Upper lobe of right lung (tissue), 1 donor: Measurements from ENCODE around the gene LPIN3. TPM values are rescaled to one million over a fixed set of nuclear protein-coding genes. Genes with fewer than 3 reads are reported as not detected.

Experiments
- ATAC-seq: fragments of 200-7000 bp; cut with Tn5 transposase; one replicate; pipeline ENCODE4 v1.9.1; 2020; ENCODE audit warnings: mild to moderate bottlenecking, moderate library complexity
- DNase-seq: peaks from one replicate; pipeline ENCODE4 v3.0.0-alpha.2; 2020
- H3K27ac ChIP-seq: fragments of 200-600 bp; one replicate; pipeline ENCODE4 v1.8.0; 2022
- H3K27me3 ChIP-seq: fragments of 200-600 bp; one replicate; pipeline ENCODE4 v1.8.0; 2022; ENCODE audit warnings: mild to moderate bottlenecking
- H3K36me3 ChIP-seq: fragments of 200-600 bp; one replicate; pipeline ENCODE4 v1.8.0; 2022
- H3K4me1 ChIP-seq: fragments of 200-600 bp; one replicate; pipeline ENCODE4 v1.8.0; 2022
- H3K4me3 ChIP-seq: fragments of 200-600 bp; one replicate; pipeline ENCODE4 v1.8.0; 2022; ENCODE audit warnings: mild to moderate bottlenecking
- H3K9me3 ChIP-seq: fragments of 200-600 bp; one replicate; pipeline ENCODE4 v1.8.0; 2022
- intact Hi-C: fragments of 100-400 bp; cut with DNase I; formaldehyde crosslinking; loops from one replicate; pipeline ENCODE4 v1.11.0; 2022
- total RNA-seq: library from RNA; stranded (reverse); fragmentation: NEBNext Ultra II Directional; extraction: Animal tissue kit (Norgen Biotek cat#: 25700); gene quantifications from one replicate; pipeline ENCODE4 v1.2.1, GENCODE V29; 2021
- TF ChIP-seq, protein P1 (sequence below): fragments of 200-600 bp; IDR thresholded peaks from one replicate; pipeline ENCODE4 v1.8.0; 2022; ENCODE audit warnings: antibody characterized with exemption
- donor health status: DM: no; HTN: yes; CAD: no; lungs with severe emphysema.

Gene LPIN3
- total RNA-seq, 1 donor from 2014 or later, result 18.4 TPM

DNA sequence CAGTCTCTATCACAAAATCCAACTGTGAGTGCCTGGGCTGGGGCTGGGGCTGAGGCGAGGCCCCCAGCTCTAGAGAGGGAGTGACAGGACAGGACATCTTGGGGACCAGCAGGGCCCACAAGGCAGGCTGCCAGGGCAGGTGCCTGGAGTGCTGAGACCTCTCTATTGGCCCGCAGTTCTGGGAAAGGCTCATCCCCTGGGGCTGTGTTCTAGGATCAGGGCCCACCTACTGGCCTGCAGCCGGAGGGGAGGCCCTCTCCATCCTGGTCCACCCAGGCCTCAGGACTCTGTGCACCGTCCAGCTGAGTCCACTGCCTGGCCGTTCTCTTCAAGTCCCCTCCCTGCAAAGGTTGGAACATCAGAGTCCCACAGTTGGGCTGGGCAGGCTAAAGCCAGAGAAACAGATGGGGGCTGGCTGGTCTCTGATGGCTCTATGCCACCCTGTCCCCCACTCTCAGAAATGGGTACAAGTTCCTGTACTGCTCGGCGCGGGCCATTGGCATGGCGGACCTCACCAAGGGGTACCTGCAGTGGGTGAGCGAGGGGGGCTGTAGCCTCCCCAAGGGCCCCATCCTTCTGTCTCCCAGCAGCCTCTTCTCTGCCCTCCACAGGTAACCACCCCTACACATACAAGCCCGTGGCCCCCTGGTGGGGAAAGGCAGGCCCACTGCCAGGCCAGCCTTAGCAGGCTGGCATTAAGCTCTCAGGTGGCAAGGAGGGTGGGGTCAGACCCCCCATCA is 17.0 kb downstream of the LPIN3 start:
- DNase-seq, result no peak
- Histone ChIP-seq H3K27ac (no peak overlapping the region), H3K4me3 (no peak overlapping the region), H3K4me1 (no peaks in the 10 kb centered on the region), H3K9me3 (no peaks in the 10 kb centered on the region), H3K27me3 (no peaks in the 10 kb centered on the region), H3K36me3 (no peaks in the 10 kb centered on the region)
- intact Hi-C loops, result no loop called here
- TF ChIP-seq, protein P1, sequence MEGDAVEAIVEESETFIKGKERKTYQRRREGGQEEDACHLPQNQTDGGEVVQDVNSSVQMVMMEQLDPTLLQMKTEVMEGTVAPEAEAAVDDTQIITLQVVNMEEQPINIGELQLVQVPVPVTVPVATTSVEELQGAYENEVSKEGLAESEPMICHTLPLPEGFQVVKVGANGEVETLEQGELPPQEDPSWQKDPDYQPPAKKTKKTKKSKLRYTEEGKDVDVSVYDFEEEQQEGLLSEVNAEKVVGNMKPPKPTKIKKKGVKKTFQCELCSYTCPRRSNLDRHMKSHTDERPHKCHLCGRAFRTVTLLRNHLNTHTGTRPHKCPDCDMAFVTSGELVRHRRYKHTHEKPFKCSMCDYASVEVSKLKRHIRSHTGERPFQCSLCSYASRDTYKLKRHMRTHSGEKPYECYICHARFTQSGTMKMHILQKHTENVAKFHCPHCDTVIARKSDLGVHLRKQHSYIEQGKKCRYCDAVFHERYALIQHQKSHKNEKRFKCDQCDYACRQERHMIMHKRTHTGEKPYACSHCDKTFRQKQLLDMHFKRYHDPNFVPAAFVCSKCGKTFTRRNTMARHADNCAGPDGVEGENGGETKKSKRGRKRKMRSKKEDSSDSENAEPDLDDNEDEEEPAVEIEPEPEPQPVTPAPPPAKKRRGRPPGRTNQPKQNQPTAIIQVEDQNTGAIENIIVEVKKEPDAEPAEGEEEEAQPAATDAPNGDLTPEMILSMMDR, result no peak
- no peak for ATAC-seq

DNA sequence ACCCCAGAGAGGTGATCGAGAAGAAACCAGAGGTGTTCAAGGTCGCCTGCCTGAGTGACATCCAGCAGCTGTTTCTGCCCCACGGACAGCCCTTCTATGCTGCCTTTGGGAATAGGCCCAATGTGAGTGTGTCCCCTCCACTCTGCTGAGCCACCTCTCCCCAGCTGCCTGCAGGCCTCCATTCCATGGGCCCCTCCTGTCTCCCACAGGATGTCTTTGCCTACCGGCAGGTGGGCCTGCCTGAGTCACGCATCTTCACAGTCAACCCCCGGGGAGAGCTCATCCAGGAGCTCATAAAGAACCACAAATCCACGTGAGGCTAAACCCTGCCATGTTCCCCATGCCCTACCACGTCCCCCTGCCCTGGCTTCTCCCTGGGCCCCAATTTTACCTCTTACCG is 17.6 kb downstream of the LPIN3 start:
- no peak overlapping the region for H3K27ac ChIP-seq
- TF ChIP-seq, protein P1, result no peak
- no peaks in the 10 kb centered on the region for H3K36me3 ChIP-seq
- ATAC-seq (no peak), DNase-seq (no peak)
- no peaks in the 10 kb centered on the region for H3K27me3 ChIP-seq
- intact Hi-C loops, result no loop called here
- no peaks in the 10 kb centered on the region for H3K4me1 ChIP-seq
- no peaks in the 10 kb centered on the region for H3K9me3 ChIP-seq
- no peak overlapping the region for H3K4me3 ChIP-seq

DNA sequence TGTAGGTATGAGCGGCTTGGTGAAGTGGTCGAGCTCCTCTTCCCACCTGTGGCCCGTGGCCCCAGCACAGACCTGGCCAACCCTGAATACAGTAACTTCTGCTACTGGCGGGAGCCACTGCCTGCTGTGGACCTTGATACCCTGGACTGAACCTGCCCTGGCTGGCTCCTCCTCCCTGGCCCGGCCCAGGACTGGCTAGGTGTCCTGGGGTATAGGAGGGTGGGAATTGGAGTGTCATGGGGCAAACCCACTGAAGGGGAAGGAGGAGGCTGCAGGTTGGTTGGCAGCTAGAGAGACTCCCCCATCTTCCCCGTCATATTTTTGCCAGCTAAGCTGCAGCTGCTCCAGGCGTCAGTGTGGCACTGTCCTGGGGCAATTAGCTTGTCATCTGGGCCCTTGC is 18.1 kb downstream of the LPIN3 start:
- DNase-seq (no peak), ATAC-seq (no peak)
- Histone ChIP-seq H3K4me3 (no peak overlapping the region), H3K4me1 (no peaks in the 10 kb centered on the region), H3K36me3 (no peaks in the 10 kb centered on the region), H3K9me3 (no peaks in the 10 kb centered on the region), H3K27me3 (no peaks in the 10 kb centered on the region), H3K27ac (no peak overlapping the region)
- intact Hi-C loops, result no loop called here
- TF ChIP-seq, protein P1, result no peak

DNA sequence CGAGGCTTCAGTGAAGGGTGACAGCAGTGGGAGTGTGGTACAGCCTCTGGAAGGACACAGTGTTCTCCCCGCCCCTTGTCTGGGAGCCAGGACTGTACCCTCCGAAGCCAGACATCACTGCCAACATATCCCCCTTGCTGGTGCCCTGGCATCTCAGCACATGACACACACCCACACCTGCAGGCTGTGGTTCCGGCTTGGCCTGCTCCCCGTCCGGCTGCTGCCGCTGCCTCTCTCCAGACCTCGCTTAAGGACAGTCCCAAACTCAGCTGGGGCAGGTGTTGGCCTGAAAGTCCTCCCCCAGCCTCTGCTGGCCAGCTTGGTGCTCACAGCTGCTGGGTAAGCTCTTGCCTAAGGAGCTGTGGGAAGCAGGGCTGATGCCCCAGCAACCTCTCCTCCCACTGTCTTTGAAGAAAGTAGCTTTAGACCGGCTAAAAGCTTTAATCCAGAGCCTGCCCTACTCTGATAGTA is 19.0 kb downstream of the LPIN3 start:
- H3K4me1 ChIP-seq, result no peaks in the 10 kb centered on the region
- no peaks in the 10 kb centered on the region for H3K36me3 ChIP-seq
- ATAC-seq (no peak), DNase-seq (no peak)
- H3K9me3 ChIP-seq, result no peaks in the 10 kb centered on the region
- TF ChIP-seq, protein P1, result no peak
- H3K27me3 ChIP-seq, result peaks cover 5% of the 10 kb centered on the region
- H3K4me3 ChIP-seq, result no peak overlapping the region
- no peak overlapping the region for H3K27ac ChIP-seq
- intact Hi-C loops, result no loop called here

DNA sequence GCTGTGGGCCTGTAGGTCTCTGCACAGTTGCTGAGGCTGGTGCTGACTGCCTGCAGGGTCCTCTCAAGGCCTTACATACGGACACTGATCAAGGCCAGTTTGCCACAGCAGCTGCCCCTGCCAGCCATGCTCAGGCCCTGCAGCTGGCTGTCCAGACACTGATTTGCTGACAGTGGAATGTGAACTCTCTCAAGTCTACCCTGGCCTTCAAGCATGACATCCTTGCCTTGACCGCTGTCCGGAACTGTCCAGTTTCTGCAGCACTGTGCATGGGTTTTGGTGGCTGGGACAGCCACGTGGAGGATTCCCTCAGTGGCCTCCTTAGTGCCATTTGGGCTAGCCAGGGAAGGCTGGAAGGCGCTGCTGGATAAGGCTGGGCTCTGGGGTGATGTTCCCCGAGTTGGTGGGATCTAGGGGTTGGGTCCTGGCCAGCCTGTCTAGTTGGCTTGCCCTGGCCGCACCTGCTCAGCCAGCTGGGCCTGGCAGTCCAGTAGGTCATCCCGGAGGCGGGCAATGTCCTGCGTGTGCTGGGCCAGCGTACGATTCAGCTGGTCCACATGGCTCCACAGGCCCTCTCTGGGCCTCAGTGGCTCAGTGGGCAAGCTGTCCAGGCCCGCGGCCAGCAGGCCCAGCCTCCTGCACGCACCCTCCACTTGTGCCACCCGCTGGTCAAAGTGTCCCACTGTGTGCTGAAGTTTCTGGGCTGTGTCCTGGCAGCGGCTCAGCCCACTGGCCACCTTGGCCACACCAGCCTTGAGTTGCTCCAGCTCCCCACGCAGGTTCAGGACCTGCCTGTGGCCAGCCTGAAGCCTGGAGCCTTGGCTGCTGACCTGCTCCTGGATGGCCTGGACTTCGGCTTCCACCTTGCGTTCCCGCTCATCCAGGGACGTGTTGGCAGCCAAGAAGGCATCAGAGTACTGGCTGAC is 20.5 kb downstream of the LPIN3 start:
- Histone ChIP-seq H3K27ac (no peak overlapping the region), H3K4me1 (peaks cover 6% of the 10 kb centered on the region), H3K36me3 (no peaks in the 10 kb centered on the region), H3K4me3 (no peak overlapping the region), H3K9me3 (no peaks in the 10 kb centered on the region), H3K27me3 (peaks cover 21% of the 10 kb centered on the region)
- ATAC-seq, result no peak
- no peak for DNase-seq
- TF ChIP-seq, protein P1, result no peak
- intact Hi-C loops, result no loop called here
